Right atrium auricular region (tissue), 2 donors: Measurements from ENCODE around the gene ADAM10. TPM values are rescaled to one million over a fixed set of nuclear protein-coding genes. Genes with fewer than 3 reads are reported as not detected.

Experiments used
- DNase-seq: peaks from one replicate; pipeline ENCODE4 v3.0.0-alpha.2; 2019; ENCODE audit warnings: low spot score
- H3K27ac ChIP-seq, 2 donors: fragments of 200-600 bp; sonication (generic); 1 replicate in 1 of 2; 2 replicates in 1 of 2; pipeline ENCODE4 v1.5.1; 2016 to 2019
- H3K27me3 ChIP-seq, 2 donors: fragments of 200-600 bp; sonication (generic); one replicate each; pipeline versions ENCODE4 v1.5.1 to v1.6.0; 2017 to 2019
- H3K36me3 ChIP-seq: fragments of 200-600 bp; sonication (generic); one replicate; pipeline ENCODE4 v1.5.1; 2016
- H3K4me1 ChIP-seq, 2 donors: fragments of 200-600 bp; sonication (generic); one replicate each; pipeline versions ENCODE4 v1.5.1 to v1.6.0; 2017 to 2019
- H3K4me3 ChIP-seq, 2 donors: fragments of 200-600 bp; sonication (generic); 1 replicate in 1 of 2; 2 replicates in 1 of 2; pipeline ENCODE4 v1.5.1; 2017 to 2019; ENCODE audit warnings: mild to moderate bottlenecking in 1 of 2, moderate library complexity in 1 of 2
- H3K9me3 ChIP-seq, 2 donors: fragments of 200-600 bp; sonication (generic); one replicate each; pipeline ENCODE4 v1.5.1; 2019
- total RNA-seq, 2 donors: library from RNA; depleted of rRNA; stranded (reverse); fragments of >200 nt; gene quantifications; one replicate each; pipeline ENCODE4 v1.1.0, GENCODE V29; 2016
- TF ChIP-seq, protein P1 (sequence below), 2 donors: fragments of 200-600 bp; sonication (generic); IDR thresholded peaks; one replicate each; pipeline ENCODE4 v1.5.1; 2019; ENCODE audit warnings: antibody characterized with exemption in 2 of 2

ADAM10 gene
- total RNA-seq, 2 donors from 2014 or later: 40.8 to 42.0 TPM

DNA sequence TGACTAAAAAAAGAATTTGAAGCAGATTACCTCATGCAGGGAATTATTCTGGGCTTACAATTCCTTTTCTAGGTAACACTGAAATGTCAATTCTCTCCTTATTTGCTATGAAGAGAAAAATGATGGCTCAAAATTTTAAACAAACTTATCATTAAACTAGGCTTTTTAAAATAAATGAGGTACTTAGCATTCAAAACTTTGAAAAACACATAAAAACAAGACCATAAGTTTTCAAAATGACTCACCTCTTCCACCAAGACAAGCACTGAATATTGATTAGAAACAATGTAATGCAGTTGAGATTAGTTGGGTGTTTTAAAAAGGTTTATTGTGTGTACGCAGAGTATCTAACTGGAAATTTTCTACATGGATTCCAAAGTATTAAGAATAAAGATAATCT is 154.6 kb downstream of the ADAM10 start:
- TF ChIP-seq, protein P1, sequence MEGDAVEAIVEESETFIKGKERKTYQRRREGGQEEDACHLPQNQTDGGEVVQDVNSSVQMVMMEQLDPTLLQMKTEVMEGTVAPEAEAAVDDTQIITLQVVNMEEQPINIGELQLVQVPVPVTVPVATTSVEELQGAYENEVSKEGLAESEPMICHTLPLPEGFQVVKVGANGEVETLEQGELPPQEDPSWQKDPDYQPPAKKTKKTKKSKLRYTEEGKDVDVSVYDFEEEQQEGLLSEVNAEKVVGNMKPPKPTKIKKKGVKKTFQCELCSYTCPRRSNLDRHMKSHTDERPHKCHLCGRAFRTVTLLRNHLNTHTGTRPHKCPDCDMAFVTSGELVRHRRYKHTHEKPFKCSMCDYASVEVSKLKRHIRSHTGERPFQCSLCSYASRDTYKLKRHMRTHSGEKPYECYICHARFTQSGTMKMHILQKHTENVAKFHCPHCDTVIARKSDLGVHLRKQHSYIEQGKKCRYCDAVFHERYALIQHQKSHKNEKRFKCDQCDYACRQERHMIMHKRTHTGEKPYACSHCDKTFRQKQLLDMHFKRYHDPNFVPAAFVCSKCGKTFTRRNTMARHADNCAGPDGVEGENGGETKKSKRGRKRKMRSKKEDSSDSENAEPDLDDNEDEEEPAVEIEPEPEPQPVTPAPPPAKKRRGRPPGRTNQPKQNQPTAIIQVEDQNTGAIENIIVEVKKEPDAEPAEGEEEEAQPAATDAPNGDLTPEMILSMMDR (IDR thresholded peaks at IDR 0.05): no peak
- Histone ChIP-seq H3K9me3 (no peaks in the 10 kb centered on the region), H3K4me3 (no peak overlapping the region), H3K4me1 (no peaks in the 10 kb centered on the region), H3K36me3 (peaks cover 20% of the 10 kb centered on the region), H3K27ac (no peak overlapping the region), H3K27me3 (no peaks in the 10 kb centered on the region)
- DNase-seq: no peak

DNA sequence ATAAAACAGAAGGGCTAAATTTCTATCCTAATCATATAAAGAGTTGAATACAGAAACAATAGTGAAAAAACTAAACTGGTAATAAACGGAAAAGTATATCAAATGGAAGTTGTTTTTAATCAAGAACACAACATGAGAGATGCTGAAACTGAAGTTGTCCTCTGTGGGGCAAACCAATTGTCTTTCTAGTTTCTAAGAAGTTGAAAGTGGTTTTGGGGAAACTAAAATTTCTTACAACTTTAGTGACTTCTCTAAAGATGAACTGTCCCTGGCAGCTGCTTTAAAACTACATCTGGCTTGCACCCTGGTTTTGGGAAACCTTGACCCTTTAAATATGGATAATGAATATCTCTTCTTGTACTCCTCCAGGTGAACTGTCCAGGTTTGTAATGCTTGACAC is 155.6 kb downstream of the ADAM10 start:
- TF ChIP-seq, protein P1 (IDR thresholded peaks at IDR 0.05): no peak
- DNase-seq: no peak
- Histone ChIP-seq H3K36me3 (peaks cover 20% of the 10 kb centered on the region), H3K27ac (no peak overlapping the region), H3K4me1 (no peaks in the 10 kb centered on the region), H3K9me3 (no peaks in the 10 kb centered on the region), H3K4me3 (no peak overlapping the region), H3K27me3 (no peaks in the 10 kb centered on the region)

DNA sequence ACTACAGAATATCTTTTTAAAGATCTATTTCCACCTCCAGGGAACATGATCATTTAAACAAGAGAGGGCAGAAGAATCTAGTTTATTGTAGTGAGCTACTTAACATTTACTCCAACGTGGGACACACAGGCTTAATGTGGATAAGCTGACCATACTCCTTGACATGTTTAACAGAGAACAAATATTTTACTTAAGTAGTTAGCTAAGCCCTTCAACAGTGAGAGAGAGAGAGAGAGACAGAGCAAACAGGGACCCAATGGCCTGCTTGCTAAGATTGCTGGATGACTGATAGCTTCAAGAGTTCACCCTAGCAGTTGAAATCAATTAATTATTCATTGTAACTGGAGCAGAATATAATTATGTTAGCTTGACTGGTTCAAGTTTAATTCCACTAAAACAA is 158.6 kb downstream of the ADAM10 start:
- Histone ChIP-seq H3K4me3 (no peak overlapping the region), H3K27ac (no peak overlapping the region), H3K4me1 (no peaks in the 10 kb centered on the region), H3K9me3 (no peaks in the 10 kb centered on the region), H3K27me3 (no peaks in the 10 kb centered on the region), H3K36me3 (peaks cover 9% of the 10 kb centered on the region)
- no peak for DNase-seq
- TF ChIP-seq, protein P1 (IDR thresholded peaks at IDR 0.05): no peak

DNA sequence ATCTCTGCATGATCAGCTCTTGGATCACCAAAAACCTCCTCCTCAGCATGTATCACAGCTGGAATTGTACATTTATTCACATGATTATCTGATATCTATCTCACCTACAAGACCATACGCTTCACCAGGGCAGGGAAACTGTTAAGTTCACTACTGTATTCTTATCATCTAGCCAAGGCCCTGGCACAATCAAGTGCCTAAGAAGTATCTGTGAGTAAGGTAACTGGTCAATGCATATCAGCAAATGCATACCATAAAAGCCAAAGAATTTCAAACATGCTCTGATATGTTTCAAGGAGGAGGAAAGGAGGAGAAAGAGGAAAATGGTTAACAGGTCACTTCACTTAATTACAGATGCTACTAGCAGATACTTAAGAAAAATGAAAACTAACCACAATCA is 159.3 kb downstream of the ADAM10 start:
- Histone ChIP-seq H3K36me3 (peaks cover 9% of the 10 kb centered on the region), H3K9me3 (no peaks in the 10 kb centered on the region), H3K4me3 (no peak overlapping the region), H3K27ac (no peak overlapping the region), H3K4me1 (no peaks in the 10 kb centered on the region), H3K27me3 (no peaks in the 10 kb centered on the region)
- TF ChIP-seq, protein P1 (IDR thresholded peaks at IDR 0.05): no peak
- DNase-seq: no peak

DNA sequence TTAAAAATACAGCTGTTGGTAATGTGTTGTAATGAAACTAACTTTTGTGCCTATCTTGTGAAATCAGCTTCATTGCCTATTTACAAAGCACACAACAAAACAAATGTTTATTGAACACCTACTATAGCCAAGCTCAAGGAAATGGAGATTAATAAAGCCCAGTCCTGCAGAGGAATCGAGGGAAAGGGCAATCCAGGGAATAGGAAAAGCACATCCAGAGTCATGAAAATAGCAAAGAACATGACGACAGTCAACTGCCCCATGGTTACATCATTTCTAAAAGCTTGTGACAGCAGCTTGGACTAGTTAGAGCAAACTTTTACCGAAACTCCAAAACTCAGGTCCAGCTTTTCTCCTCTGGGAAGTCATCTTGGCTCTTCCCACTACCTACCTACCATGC is 160.5 kb downstream of the ADAM10 start:
- Histone ChIP-seq H3K36me3 (peaks cover 3% of the 10 kb centered on the region), H3K4me3 (no peak overlapping the region), H3K27ac (no peak overlapping the region), H3K27me3 (no peaks in the 10 kb centered on the region), H3K9me3 (no peaks in the 10 kb centered on the region), H3K4me1 (peaks cover 0 to 6% of the 10 kb centered on the region in 2 donors)
- no peak for DNase-seq
- TF ChIP-seq, protein P1 (IDR thresholded peaks at IDR 0.05): no peak

DNA sequence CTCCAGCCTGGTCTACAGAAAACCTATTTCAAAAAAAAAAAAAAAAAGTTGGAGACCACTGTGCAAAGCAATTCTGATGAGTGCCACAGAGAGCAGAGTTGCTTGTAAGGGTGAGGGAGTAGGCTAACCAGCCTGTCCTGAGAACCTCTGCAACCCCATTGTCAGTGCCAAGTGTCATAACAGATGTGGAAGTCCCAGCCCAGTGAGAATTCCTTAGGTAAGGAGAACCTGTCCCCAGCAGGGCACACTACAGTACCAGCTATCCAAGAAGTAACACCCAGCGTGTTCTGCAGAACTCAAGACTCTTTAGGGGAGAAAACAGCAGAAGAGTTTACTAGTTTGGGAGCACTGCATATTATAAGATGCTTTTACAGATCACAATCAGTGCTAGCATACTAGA is 161.4 kb downstream of the ADAM10 start:
- peaks cover 0 to 3% of the 10 kb centered on the region in 2 donors for H3K9me3 ChIP-seq
- H3K27ac ChIP-seq: no peak overlapping the region
- peaks cover 0 to 6% of the 10 kb centered on the region in 2 donors for H3K4me1 ChIP-seq
- DNase-seq: no peak
- H3K4me3 ChIP-seq: no peak overlapping the region
- TF ChIP-seq, protein P1 (IDR thresholded peaks at IDR 0.05): no peak
- no peaks in the 10 kb centered on the region for H3K27me3 ChIP-seq
- no peaks in the 10 kb centered on the region for H3K36me3 ChIP-seq
